Kidney epithelial cell (primary cell): ENCODE data around the gene CFAP46. TPM values are rescaled to one million over a fixed set of nuclear protein-coding genes. Genes with fewer than 3 reads are reported as not detected.
"Not testable (repeated sequence)": the region's sequence is repeated elsewhere in the genome, so short reads cannot be mapped to it uniquely, and the experiment has no call there.

Experiments
- DNase-seq: peaks from one replicate; pipeline ENCODE4 v3.0.0-alpha.2; 2010; ENCODE audit warnings: low read depth
- H3K27me3 ChIP-seq: 2 replicates; pipeline ENCODE4 v1.6.0; 2011; ENCODE audit warnings: low read length; ENCODE audit not compliant: control insufficient read depth, insufficient read depth
- H3K36me3 ChIP-seq: 2 replicates; pipeline ENCODE4 v1.5.1; 2011; ENCODE audit warnings: low read length; ENCODE audit not compliant: control insufficient read depth, insufficient read depth
- H3K4me3 ChIP-seq: 2 replicates; pipeline ENCODE4 v1.5.1; 2011; ENCODE audit warnings: low read depth, mild to moderate bottlenecking, control low read depth, low read length
- total RNA-seq: library from RNA; depleted of rRNA; stranded (reverse); fragments of >200 nt; gene quantifications from 2 replicates; pipeline ENCODE4 v1.2.3, GENCODE V29; 2015
- TF ChIP-seq, protein P1 (sequence below): IDR thresholded peaks from 2 replicates; pipeline ENCODE4 v1.5.1; 2011; ENCODE audit warnings: mild to moderate bottlenecking, moderate library complexity, low read length, control low read depth, inconsistent platforms; ENCODE audit not compliant: insufficient read depth, poor library complexity, severe bottlenecking

Gene CFAP46
- total RNA-seq, 1 donor from 2014 or later: 5.1 TPM

DNA sequence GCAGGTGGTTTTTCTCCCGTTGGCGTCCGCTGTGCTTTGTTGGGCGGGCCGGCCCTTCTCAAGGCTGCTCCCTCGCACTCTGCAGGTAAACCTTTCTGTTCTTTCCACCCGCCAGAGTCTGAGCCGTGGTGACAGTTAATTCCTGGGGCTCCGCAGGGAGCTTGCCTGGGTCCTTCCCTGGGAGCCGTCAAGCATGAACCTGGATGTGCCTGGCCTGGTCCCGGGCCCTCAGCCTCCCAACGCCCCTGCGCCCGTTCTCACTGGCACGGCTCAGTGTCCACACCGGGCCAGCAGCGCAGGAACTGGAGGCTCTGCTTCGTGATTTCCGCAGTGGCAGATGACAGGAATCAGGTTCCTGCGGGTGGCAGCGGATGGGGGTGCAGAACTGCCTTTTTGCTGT, 145.5 kb downstream of the CFAP46 start:
- Histone ChIP-seq H3K36me3 (no peaks in the 10 kb centered on the region), H3K27me3 (peaks cover 43% of the 10 kb centered on the region), H3K4me3 (no peak overlapping the region)
- TF ChIP-seq, protein P1, sequence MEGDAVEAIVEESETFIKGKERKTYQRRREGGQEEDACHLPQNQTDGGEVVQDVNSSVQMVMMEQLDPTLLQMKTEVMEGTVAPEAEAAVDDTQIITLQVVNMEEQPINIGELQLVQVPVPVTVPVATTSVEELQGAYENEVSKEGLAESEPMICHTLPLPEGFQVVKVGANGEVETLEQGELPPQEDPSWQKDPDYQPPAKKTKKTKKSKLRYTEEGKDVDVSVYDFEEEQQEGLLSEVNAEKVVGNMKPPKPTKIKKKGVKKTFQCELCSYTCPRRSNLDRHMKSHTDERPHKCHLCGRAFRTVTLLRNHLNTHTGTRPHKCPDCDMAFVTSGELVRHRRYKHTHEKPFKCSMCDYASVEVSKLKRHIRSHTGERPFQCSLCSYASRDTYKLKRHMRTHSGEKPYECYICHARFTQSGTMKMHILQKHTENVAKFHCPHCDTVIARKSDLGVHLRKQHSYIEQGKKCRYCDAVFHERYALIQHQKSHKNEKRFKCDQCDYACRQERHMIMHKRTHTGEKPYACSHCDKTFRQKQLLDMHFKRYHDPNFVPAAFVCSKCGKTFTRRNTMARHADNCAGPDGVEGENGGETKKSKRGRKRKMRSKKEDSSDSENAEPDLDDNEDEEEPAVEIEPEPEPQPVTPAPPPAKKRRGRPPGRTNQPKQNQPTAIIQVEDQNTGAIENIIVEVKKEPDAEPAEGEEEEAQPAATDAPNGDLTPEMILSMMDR: no peak
- DNase-seq: no peak

GRCh38 chr10:132793871-132794849, 148.2 kb downstream of the CFAP46 start:
- no peak for DNase-seq
- no peaks in the 10 kb centered on the region for H3K36me3 ChIP-seq
- H3K27me3 ChIP-seq: peaks cover 66% of the 10 kb centered on the region
- no peak overlapping the region for H3K4me3 ChIP-seq
- TF ChIP-seq, protein P1: no peak

- no peak for DNase-seq
- Histone ChIP-seq H3K27me3 (peaks cover 76% of the 10 kb centered on the region), H3K4me3 (no peak overlapping the region), H3K36me3 (no peaks in the 10 kb centered on the region)
- TF ChIP-seq, protein P1: no peak
Measured at GRCh38 chr10:132793213-132793612, 149.2 kb downstream of the CFAP46 start.

- no peaks in the 10 kb centered on the region for H3K36me3 ChIP-seq
- H3K4me3 ChIP-seq: no peak overlapping the region
- DNase-seq: no peak
- TF ChIP-seq, protein P1: no peak
- H3K27me3 ChIP-seq: peaks cover 80% of the 10 kb centered on the region
Measured at GRCh38 chr10:132792796-132793195, 149.6 kb downstream of the CFAP46 start.

- peaks cover 83% of the 10 kb centered on the region for H3K27me3 ChIP-seq
- not testable (repeated sequence) for H3K4me3 ChIP-seq, H3K36me3 ChIP-seq, DNase-seq
Measured at GRCh38 chr10:132792099-132792498, 150.3 kb downstream of the CFAP46 start.

DNA sequence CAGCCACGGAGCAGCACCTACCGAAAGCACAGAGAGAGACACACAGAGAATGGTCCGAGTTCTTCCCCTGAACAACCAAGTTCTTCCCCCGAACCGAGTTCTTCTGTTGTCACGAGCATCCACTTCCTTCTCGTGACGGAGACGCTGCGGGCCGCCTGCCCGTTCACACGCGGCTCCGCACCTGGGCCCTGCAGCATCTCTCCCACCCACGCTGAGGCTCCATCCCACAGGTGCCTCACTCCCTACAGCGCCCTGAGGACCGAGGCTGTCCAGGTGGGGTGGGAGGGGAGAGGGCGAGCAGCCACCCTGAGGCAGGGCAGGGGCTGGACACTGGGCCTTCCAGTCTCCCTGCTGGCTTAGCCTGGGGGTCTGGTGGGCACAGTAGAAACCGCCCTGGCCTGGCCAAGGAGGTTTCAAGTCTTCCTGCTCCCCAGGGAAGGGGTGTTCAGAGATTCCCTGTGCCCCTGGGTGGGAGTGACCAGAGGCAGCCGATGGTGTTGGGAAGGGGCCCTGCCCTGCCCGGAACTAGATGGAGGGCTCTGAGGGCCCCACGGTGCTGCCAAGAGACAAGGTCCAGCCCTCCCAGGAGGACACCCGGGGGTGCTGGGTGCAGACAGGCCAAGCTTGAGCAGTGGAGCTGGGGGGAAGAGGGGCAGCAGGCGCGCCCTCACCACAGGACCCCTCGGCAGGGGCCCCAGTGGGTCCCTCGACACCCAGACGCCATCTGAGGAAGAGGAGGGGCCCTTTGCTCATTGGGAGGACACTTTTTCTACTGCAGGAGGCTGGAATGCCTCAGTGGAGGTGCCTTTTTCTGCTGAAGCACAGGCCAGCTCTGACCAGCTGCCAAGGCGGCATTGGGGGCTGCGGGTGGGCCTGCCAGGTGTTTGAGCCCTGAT, 151.2 kb downstream of the CFAP46 start:
- DNase-seq: no peak
- peaks cover 83% of the 10 kb centered on the region for H3K27me3 ChIP-seq
- no peak overlapping the region for H3K4me3 ChIP-seq
- H3K36me3 ChIP-seq: no peaks in the 10 kb centered on the region
- TF ChIP-seq, protein P1: no peak
